Liver (tissue), 9 donors: ENCODE data around the gene GRIFIN. TPM values are rescaled to one million over a fixed set of nuclear protein-coding genes. Genes with fewer than 3 reads are reported as not detected.
A peak's percentile ranks its signal among the peaks of the same experiment; 100 is the strongest.

Source experiments
- DNase-seq: peaks from one replicate; pipeline ENCODE4 v3.0.0-alpha.2; 2017; ENCODE audit warnings: low spot score
- H3K27ac ChIP-seq, 2 donors: one replicate each; pipeline ENCODE4 v1.7.0; 2013; ENCODE audit warnings: inconsistent platforms in 2 of 2, low read length in 2 of 2, control low read depth in 1 of 2, low read depth in 1 of 2, mild to moderate bottlenecking in 1 of 2
- H3K27me3 ChIP-seq, 4 donors: one replicate each; pipeline versions ENCODE4 v1.6.1 to v1.7.0; 2013; ENCODE audit warnings: low read length in 3 of 4, inconsistent platforms in 1 of 4, mild to moderate bottlenecking in 1 of 4, moderate library complexity in 1 of 4; ENCODE audit not compliant: control insufficient read depth in 4 of 4, insufficient read depth in 4 of 4
- H3K36me3 ChIP-seq, 4 donors: one replicate each; pipeline versions ENCODE4 v1.6.1 to v1.7.0; 2013; ENCODE audit warnings: low read length in 3 of 4, mild to moderate bottlenecking in 3 of 4, low read depth in 1 of 4, moderate library complexity in 1 of 4; ENCODE audit not compliant: control insufficient read depth in 4 of 4, insufficient read depth in 3 of 4
- H3K4me1 ChIP-seq, 4 donors: one replicate each; pipeline versions ENCODE4 v1.6.1 to v1.7.0; 2013; ENCODE audit warnings: low read length in 3 of 4, mild to moderate bottlenecking in 3 of 4, moderate library complexity in 1 of 4; ENCODE audit not compliant: control insufficient read depth in 4 of 4, insufficient read depth in 4 of 4
- H3K4me3 ChIP-seq, 3 donors: one replicate each; pipeline versions ENCODE4 v1.6.1 to v1.7.0; 2013; ENCODE audit warnings: low read length in 3 of 3, control low read depth in 1 of 3, low read depth in 1 of 3, mild to moderate bottlenecking in 1 of 3
- H3K9ac ChIP-seq, 2 donors: one replicate each; pipeline ENCODE4 v1.7.0; 2013; ENCODE audit warnings: low read length in 2 of 2, mild to moderate bottlenecking in 2 of 2, moderate library complexity in 2 of 2, control low read depth in 1 of 2, low read depth in 1 of 2
- H3K9me3 ChIP-seq, 4 donors: one replicate each; pipeline versions ENCODE4 v1.6.1 to v1.7.0; 2013; ENCODE audit warnings: low read length in 3 of 4; ENCODE audit not compliant: control insufficient read depth in 4 of 4
- EGR1 ChIP-seq, 2 donors: IDR thresholded peaks; 2 replicates each; pipeline ENCODE4 v1.6.1; 2016 to 2018; ENCODE audit warnings: antibody characterized with exemption in 2 of 2, low read depth in 2 of 2
- FOXA1 ChIP-seq: IDR thresholded peaks from 2 replicates; pipeline ENCODE4 v1.6.1; 2016; ENCODE audit warnings: antibody characterized with exemption
- FOXA2 ChIP-seq: IDR thresholded peaks from 2 replicates; pipeline ENCODE4 v1.6.1; 2016; ENCODE audit warnings: antibody characterized with exemption
- GABPA ChIP-seq, 2 donors: IDR thresholded peaks in 1 of 2; conservative IDR thresholded peaks in 1 of 2; 2 replicates each; pipeline ENCODE4 v1.6.1; 2016; ENCODE audit warnings: antibody characterized with exemption in 2 of 2, mild to moderate bottlenecking in 1 of 2, moderate library complexity in 1 of 2
- HNF4A ChIP-seq, 2 donors: conservative IDR thresholded peaks; 2 replicates each; pipeline ENCODE4 v1.6.1; 2016; ENCODE audit warnings: antibody characterized with exemption in 2 of 2, mild to moderate bottlenecking in 2 of 2
- HNF4G ChIP-seq: IDR thresholded peaks from 2 replicates; pipeline ENCODE4 v1.6.1; 2016; ENCODE audit warnings: antibody characterized with exemption
- JUND ChIP-seq, 2 donors: IDR thresholded peaks; 2 replicates each; pipeline ENCODE4 v1.6.1; 2016; ENCODE audit warnings: antibody characterized with exemption in 2 of 2
- NR2F2 ChIP-seq: IDR thresholded peaks from 2 replicates; pipeline ENCODE4 v1.6.1; 2016; ENCODE audit warnings: antibody characterized with exemption
- RAD21 ChIP-seq, 2 donors: IDR thresholded peaks; 2 replicates each; pipeline ENCODE4 v1.6.1; 2016; ENCODE audit warnings: antibody characterized with exemption in 2 of 2, mild to moderate bottlenecking in 2 of 2
- RXRA ChIP-seq, 2 donors: IDR thresholded peaks; 2 replicates each; pipeline ENCODE4 v1.6.1; 2017 to 2018; ENCODE audit warnings: antibody characterized with exemption in 2 of 2, mild to moderate bottlenecking in 1 of 2
- SP1 ChIP-seq: IDR thresholded peaks from 2 replicates; pipeline ENCODE4 v1.6.1; 2018; ENCODE audit warnings: antibody characterized with exemption, mild to moderate bottlenecking
- TAF1 ChIP-seq: conservative IDR thresholded peaks from 2 replicates; pipeline ENCODE4 v1.6.1; 2016; ENCODE audit warnings: antibody characterized with exemption, mild to moderate bottlenecking
- YY1 ChIP-seq: IDR thresholded peaks from 2 replicates; pipeline ENCODE4 v1.6.1; 2016; ENCODE audit warnings: antibody characterized with exemption, mild to moderate bottlenecking
- WGBS: extraction: QIAGEN DNeasy Blood & Tissue Kit; methylation state at CpG from one replicate; pipeline ENCODE4 v1.1.7; 2013; 5-methylcytosine and 5-hydroxymethylcytosine counted together
- polyA plus RNA-seq, 2 donors: library from polyadenylated mRNA; stranded (reverse) in 1 of 2; unstranded in 1 of 2; fragments of 200-250 nt in 1 of 2; fragments of >200 nt in 1 of 2; fragmentation: Nextera tagmentation in 1 of 2; extraction: Ambion mirVana in 1 of 2; gene quantifications; one replicate each; pipeline versions ENCODE4 v1.2.1 to v1.2.3, GENCODE V29; 2013 to 2015
- total RNA-seq, 2 donors: library from RNA; depleted of rRNA; stranded (reverse); fragments of >200 nt; gene quantifications; one replicate each; pipeline ENCODE4 v1.2.3, GENCODE V29; 2014
- TF ChIP-seq, protein P1 (sequence below): fragments of 150-350 bp; IDR thresholded peaks from 2 replicates; pipeline ENCODE4 v1.5.1; 2017; ENCODE audit warnings: improper control_type of control experiment, low read depth, low read length; ENCODE audit not compliant: missing input control
- TF ChIP-seq, protein P2 (sequence below): IDR thresholded peaks from 2 replicates; pipeline ENCODE4 v1.6.1; 2016; ENCODE audit warnings: antibody characterized with exemption, mild to moderate bottlenecking
- TF ChIP-seq, protein P3 (sequence below): IDR thresholded peaks from 2 replicates; pipeline ENCODE4 v1.6.1; 2016; ENCODE audit warnings: antibody characterized with exemption
- TF ChIP-seq, protein P4 (sequence below): IDR thresholded peaks from 2 replicates; pipeline ENCODE4 v1.6.1; 2016; ENCODE audit warnings: antibody characterized with exemption
- TF ChIP-seq, protein P5 (sequence below): IDR thresholded peaks from 2 replicates; pipeline ENCODE4 v1.6.1; 2016; ENCODE audit warnings: antibody characterized with exemption
- donor health status: healthy.
- donor health status: healthy.
- donor health status: healthy.
- donor health status: healthy.
- donor health status: healthy.

GRIFIN gene
- total and polyA plus RNA-seq, 4 donors, result not detected

DNA sequence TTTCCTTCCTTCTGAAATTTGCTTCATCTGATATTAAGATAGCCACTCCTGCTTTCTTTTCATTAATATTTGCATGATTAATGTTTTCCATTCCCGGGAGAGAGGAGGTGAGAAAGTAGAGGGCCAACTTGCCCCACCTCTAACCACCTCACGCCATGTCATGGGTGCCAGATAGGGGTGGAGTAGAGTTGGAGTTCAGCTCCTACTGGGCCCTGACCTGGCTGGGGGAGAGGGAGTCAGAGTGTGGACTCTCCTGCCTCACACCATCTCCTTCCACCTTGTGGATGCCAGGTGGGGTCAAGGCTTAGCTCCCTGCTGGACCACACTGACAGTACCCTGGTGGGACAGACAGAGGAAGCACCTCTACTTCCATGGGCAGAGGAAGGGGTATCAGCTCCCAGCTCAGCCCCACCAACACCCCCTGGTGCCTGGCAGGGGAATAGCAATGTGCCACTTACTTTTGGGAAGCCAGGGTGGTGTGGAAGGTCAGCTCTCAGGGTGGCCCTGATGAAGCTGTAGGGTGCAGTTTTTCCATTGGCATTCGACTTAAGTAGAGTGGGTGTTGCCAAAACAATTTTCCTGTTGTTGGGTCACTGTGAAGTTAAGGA is 44.8 kb downstream of the GRIFIN start:
- no peaks in the 10 kb centered on the region for H3K4me1 ChIP-seq
- 87% methylated on average over 3 of the region's 3 CpGs for WGBS
- no peak overlapping the region for H3K27ac ChIP-seq
- H3K9ac ChIP-seq, result no peak overlapping the region
- DNase-seq, result no peak
- TF ChIP-seq TAF1 (no peak), HNF4A (conservative IDR thresholded peaks at IDR 0.05) (no peak), RXRA (IDR thresholded peaks at IDR 0.05) (no peak), FOXA2 (no peak), NR2F2 (no peak), EGR1 (IDR thresholded peaks at IDR 0.05; ENCODE audit: low read depth in 2 of 2) (no peak), RAD21 (IDR thresholded peaks at IDR 0.05) (peak; percentile 64 to 79)
- TF ChIP-seq, protein P1, sequence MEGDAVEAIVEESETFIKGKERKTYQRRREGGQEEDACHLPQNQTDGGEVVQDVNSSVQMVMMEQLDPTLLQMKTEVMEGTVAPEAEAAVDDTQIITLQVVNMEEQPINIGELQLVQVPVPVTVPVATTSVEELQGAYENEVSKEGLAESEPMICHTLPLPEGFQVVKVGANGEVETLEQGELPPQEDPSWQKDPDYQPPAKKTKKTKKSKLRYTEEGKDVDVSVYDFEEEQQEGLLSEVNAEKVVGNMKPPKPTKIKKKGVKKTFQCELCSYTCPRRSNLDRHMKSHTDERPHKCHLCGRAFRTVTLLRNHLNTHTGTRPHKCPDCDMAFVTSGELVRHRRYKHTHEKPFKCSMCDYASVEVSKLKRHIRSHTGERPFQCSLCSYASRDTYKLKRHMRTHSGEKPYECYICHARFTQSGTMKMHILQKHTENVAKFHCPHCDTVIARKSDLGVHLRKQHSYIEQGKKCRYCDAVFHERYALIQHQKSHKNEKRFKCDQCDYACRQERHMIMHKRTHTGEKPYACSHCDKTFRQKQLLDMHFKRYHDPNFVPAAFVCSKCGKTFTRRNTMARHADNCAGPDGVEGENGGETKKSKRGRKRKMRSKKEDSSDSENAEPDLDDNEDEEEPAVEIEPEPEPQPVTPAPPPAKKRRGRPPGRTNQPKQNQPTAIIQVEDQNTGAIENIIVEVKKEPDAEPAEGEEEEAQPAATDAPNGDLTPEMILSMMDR, result peak; percentile 50
- no peak overlapping the region for H3K4me3 ChIP-seq
- no peaks in the 10 kb centered on the region for H3K9me3 ChIP-seq
- H3K27me3 ChIP-seq, result no peaks in the 10 kb centered on the region
- H3K36me3 ChIP-seq, result peaks cover 7 to 25% (median 9%) of the 10 kb centered on the region in 4 donors

DNA sequence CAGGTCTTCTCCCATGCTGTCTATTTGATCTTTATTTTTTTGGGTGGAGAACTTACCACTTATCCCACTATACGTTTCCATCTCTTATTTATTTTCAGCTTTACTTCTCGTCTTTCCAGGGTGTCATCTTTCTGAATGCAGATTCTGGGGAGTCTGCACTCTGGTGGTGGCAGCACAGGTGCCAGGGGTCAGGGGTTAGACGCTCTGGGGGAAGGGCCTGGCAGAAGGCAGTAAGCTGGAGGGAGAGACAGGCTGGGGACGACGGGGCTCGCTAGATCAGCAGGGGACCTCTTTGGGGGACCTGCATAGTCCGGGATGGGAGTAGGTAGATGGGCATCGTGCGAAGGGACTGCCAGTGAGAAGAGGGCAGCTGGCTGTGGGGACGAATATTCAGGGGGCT is 50.4 kb downstream of the GRIFIN start:
- H3K4me1 ChIP-seq, result no peaks in the 10 kb centered on the region
- 94% methylated on average over 10 of the region's 10 CpGs for WGBS
- DNase-seq, result no peak
- H3K27ac ChIP-seq, result no peak overlapping the region
- H3K4me3 ChIP-seq, result no peak overlapping the region
- H3K9ac ChIP-seq, result no peak overlapping the region
- no peaks in the 10 kb centered on the region for H3K9me3 ChIP-seq
- no peaks in the 10 kb centered on the region for H3K36me3 ChIP-seq
- no peaks in the 10 kb centered on the region for H3K27me3 ChIP-seq
- TF ChIP-seq RXRA (IDR thresholded peaks at IDR 0.05) (no peak), RAD21 (IDR thresholded peaks at IDR 0.05) (no peak), GABPA (IDR thresholded peaks at IDR 0.05 in 1 of 2, conservative IDR thresholded peaks at IDR 0.05 in 1 of 2) (no peak), HNF4G (no peak), SP1 (no peak), TAF1 (no peak), EGR1 (IDR thresholded peaks at IDR 0.05; ENCODE audit: low read depth in 2 of 2) (no peak), FOXA2 (no peak), FOXA1 (no peak), YY1 (no peak), JUND (IDR thresholded peaks at IDR 0.05) (no peak), HNF4A (conservative IDR thresholded peaks at IDR 0.05) (no peak), NR2F2 (no peak)
- TF ChIP-seq, protein P2, sequence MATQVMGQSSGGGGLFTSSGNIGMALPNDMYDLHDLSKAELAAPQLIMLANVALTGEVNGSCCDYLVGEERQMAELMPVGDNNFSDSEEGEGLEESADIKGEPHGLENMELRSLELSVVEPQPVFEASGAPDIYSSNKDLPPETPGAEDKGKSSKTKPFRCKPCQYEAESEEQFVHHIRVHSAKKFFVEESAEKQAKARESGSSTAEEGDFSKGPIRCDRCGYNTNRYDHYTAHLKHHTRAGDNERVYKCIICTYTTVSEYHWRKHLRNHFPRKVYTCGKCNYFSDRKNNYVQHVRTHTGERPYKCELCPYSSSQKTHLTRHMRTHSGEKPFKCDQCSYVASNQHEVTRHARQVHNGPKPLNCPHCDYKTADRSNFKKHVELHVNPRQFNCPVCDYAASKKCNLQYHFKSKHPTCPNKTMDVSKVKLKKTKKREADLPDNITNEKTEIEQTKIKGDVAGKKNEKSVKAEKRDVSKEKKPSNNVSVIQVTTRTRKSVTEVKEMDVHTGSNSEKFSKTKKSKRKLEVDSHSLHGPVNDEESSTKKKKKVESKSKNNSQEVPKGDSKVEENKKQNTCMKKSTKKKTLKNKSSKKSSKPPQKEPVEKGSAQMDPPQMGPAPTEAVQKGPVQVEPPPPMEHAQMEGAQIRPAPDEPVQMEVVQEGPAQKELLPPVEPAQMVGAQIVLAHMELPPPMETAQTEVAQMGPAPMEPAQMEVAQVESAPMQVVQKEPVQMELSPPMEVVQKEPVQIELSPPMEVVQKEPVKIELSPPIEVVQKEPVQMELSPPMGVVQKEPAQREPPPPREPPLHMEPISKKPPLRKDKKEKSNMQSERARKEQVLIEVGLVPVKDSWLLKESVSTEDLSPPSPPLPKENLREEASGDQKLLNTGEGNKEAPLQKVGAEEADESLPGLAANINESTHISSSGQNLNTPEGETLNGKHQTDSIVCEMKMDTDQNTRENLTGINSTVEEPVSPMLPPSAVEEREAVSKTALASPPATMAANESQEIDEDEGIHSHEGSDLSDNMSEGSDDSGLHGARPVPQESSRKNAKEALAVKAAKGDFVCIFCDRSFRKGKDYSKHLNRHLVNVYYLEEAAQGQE, result no peak
- TF ChIP-seq, protein P3, sequence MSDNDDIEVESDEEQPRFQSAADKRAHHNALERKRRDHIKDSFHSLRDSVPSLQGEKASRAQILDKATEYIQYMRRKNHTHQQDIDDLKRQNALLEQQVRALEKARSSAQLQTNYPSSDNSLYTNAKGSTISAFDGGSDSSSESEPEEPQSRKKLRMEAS, result no peak
- TF ChIP-seq, protein P1, result no peak
- TF ChIP-seq, protein P4, sequence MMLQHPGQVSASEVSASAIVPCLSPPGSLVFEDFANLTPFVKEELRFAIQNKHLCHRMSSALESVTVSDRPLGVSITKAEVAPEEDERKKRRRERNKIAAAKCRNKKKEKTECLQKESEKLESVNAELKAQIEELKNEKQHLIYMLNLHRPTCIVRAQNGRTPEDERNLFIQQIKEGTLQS, result no peak
- TF ChIP-seq, protein P5, sequence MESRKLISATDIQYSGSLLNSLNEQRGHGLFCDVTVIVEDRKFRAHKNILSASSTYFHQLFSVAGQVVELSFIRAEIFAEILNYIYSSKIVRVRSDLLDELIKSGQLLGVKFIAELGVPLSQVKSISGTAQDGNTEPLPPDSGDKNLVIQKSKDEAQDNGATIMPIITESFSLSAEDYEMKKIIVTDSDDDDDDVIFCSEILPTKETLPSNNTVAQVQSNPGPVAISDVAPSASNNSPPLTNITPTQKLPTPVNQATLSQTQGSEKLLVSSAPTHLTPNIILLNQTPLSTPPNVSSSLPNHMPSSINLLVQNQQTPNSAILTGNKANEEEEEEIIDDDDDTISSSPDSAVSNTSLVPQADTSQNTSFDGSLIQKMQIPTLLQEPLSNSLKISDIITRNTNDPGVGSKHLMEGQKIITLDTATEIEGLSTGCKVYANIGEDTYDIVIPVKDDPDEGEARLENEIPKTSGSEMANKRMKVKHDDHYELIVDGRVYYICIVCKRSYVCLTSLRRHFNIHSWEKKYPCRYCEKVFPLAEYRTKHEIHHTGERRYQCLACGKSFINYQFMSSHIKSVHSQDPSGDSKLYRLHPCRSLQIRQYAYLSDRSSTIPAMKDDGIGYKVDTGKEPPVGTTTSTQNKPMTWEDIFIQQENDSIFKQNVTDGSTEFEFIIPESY, result no peak
